Erythroblast (primary cell): ENCODE results near the gene ANO4.

Source experiments
- GATA1 ChIP-seq: IDR thresholded peaks from 2 replicates; pipeline ENCODE4 v1.6.1; 2011; ENCODE audit warnings: low read depth, mild to moderate bottlenecking, control low read depth, low read length, moderate library complexity
- POLR2A ChIP-seq: IDR thresholded peaks from 2 replicates; pipeline ENCODE4 v1.6.1; 2011; ENCODE audit warnings: mild to moderate bottlenecking, low read length

DNA sequence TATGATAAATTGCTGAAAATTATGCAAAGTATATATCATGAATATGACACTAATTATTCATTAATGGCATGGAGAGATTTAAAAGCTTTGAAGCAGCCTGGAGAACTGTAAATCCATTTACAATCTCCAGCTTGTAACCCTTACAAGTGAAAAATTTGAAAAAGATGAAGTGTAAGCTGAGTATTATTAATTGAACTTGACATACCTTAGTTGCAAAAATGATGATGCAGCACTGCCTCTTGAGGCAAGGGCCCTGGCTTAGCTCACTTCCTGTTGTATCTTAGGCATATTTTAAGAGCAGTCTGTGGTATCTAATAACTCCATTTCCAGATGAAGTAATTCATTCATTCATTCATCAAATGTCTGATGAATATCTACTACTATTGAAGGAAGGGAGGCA, 158.6 kb downstream of the ANO4 start:
- TF ChIP-seq POLR2A = no peak
- TF ChIP-seq GATA1 = no peak
